A549 treated with dexamethasone at 1 μM for 4 hours (cell line): ENCODE results near the gene KLF12. TPM values are rescaled to one million over a fixed set of nuclear protein-coding genes. Genes with fewer than 3 reads are reported as not detected.

Experiments
- total RNA-seq: library from RNA; stranded (reverse); fragments of 200-300 nt; extraction: Qiagen RNA extraction; gene quantifications from 5 replicates; pipeline ENCODE4 v1.2.3, GENCODE V29; 2022

Gene KLF12
- total RNA-seq: 1.6 to 3.4 TPM (median 3.0 TPM) in 5 replicates

DNA sequence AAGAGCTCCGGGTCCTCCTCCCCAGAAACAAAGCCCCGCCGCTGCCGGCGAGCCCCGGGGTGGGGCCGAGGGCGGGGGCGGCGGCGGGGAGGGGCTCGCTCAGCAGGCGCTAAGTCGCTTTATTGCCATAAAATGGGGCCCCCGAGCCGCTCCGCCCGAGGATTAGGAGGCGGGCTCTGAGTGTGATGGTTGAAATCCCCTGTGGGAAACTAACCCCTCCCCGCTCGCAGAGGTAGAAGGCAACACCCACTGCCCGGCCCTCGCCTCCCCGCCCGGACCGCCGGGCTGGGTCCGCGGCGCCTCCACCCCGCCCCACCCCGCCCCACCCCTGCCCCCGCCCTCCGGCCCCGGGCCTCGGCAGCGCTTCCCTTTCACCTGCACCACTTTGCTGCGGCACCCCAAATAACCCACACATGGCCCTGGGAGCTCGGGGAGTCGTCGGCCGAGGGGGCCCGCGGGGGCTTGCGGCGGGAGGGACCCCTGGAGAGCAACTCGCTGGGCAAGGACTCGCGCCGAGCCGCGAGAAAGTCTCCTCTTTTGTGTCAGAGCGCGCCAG is at the start of gene KLF12:
Gene KLF12 (minus strand): TSS at position 184 of the 556 bp plus-strand sequence.

